Esophagus muscularis mucosa (tissue), 3 donors: Measurements from ENCODE around the gene EN1.

Experiments used
- POLR2A ChIP-seq: fragments of 450-650 bp; IDR thresholded peaks from one replicate; pipeline ENCODE4 v1.6.1; 2017; ENCODE audit warnings: antibody characterized with exemption, moderate library complexity, mild to moderate bottlenecking, low read depth
- TF ChIP-seq, protein P1 (sequence below), 3 experiments: fragments of 200-600 bp in 2 of 3; fragments of 450-650 bp in 1 of 3; sonication (generic) in 2 of 3; IDR thresholded peaks; one replicate each; pipeline ENCODE4 v1.5.1; 2017 to 2019; ENCODE audit warnings: antibody characterized with exemption in 3 of 3, mild to moderate bottlenecking in 2 of 3, moderate library complexity in 1 of 3

DNA sequence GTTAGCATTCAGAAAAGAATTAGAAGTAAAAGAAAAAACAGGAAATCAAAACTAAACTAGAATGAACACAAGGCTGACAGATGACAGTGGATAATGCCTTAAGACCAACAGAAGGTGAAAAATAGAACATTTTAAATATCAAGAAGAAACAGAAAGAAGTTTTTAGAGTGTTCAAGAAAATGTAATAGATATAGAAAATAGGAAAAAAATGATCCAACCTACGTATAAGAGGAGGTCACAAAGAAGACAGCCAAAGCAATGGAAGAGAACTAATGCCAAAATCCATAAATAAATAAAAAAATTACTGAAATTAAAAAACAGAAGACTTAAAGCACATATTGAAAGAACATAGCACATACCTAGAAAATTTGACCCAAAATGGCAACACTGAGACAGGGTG lies 42.5 kb upstream of the EN1 start:
- TF ChIP-seq POLR2A, result no peak
- TF ChIP-seq, protein P1, sequence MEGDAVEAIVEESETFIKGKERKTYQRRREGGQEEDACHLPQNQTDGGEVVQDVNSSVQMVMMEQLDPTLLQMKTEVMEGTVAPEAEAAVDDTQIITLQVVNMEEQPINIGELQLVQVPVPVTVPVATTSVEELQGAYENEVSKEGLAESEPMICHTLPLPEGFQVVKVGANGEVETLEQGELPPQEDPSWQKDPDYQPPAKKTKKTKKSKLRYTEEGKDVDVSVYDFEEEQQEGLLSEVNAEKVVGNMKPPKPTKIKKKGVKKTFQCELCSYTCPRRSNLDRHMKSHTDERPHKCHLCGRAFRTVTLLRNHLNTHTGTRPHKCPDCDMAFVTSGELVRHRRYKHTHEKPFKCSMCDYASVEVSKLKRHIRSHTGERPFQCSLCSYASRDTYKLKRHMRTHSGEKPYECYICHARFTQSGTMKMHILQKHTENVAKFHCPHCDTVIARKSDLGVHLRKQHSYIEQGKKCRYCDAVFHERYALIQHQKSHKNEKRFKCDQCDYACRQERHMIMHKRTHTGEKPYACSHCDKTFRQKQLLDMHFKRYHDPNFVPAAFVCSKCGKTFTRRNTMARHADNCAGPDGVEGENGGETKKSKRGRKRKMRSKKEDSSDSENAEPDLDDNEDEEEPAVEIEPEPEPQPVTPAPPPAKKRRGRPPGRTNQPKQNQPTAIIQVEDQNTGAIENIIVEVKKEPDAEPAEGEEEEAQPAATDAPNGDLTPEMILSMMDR (IDR thresholded peaks at IDR 0.05), result no peak
